Heart right ventricle (tissue), 16 donors: ENCODE results near the gene GAN. TPM values are rescaled to one million over a fixed set of nuclear protein-coding genes. Genes with fewer than 3 reads are reported as not detected.
A peak's percentile ranks its signal among the peaks of the same experiment; 100 is the strongest.

Experiments used
- ATAC-seq, 8 donors: fragments of 200-7000 bp; cut with Tn5 transposase; one replicate each; pipeline ENCODE4 v1.9.1; 2020; ENCODE audit warnings: mild to moderate bottlenecking in 8 of 8, moderate library complexity in 8 of 8, moderate number of reproducible peaks in 1 of 8
- DNase-seq, 2 donors: peaks; one replicate each; pipeline ENCODE4 v3.0.0-alpha.2; 2020
- H3K27ac ChIP-seq, 10 donors: fragments of 200-600 bp; sonication (generic) in 2 of 10; one replicate each; pipeline versions ENCODE4 v1.5.0 to v1.8.0; 2020 to 2022; ENCODE audit warnings: mild to moderate bottlenecking in 3 of 10
- H3K27me3 ChIP-seq, 7 donors: fragments of 200-600 bp; one replicate each; pipeline ENCODE4 v1.8.0; 2021 to 2022; ENCODE audit warnings: mild to moderate bottlenecking in 2 of 7
- H3K36me3 ChIP-seq, 9 donors: fragments of 200-600 bp; sonication (generic) in 1 of 9; one replicate each; pipeline versions ENCODE4 v1.5.0 to v1.8.0; 2020 to 2022; ENCODE audit warnings: mild to moderate bottlenecking in 2 of 9
- H3K4me1 ChIP-seq, 9 donors: fragments of 200-600 bp; sonication (generic) in 1 of 9; one replicate each; pipeline versions ENCODE4 v1.5.0 to v1.8.0; 2020 to 2022; ENCODE audit warnings: mild to moderate bottlenecking in 4 of 9
- H3K4me3 ChIP-seq, 10 donors: fragments of 200-600 bp; sonication (generic) in 2 of 10; one replicate each; pipeline versions ENCODE4 v1.5.0 to v1.8.0; 2020 to 2022; ENCODE audit warnings: mild to moderate bottlenecking in 7 of 10, moderate library complexity in 2 of 10
- H3K9me3 ChIP-seq, 11 donors: fragments of 200-600 bp in 10 of 11; sonication (generic) in 2 of 11; one replicate each; pipeline versions ENCODE4 v1.5.0 to v1.8.0; 2013 to 2022; ENCODE audit warnings: mild to moderate bottlenecking in 2 of 11, control low read depth in 1 of 11, moderate library complexity in 1 of 11
- CTCF ChIP-seq, 9 donors: fragments of 200-600 bp; sonication (generic) in 2 of 9; IDR thresholded peaks; one replicate each; pipeline versions ENCODE4 v1.5.0 to v1.8.0; 2021 to 2022; ENCODE audit warnings: antibody characterized with exemption in 9 of 9, mild to moderate bottlenecking in 5 of 9, moderate library complexity in 1 of 9
- WGBS, 2 donors: extraction: QIAGEN DNeasy Blood & Tissue Kit; methylation state at CpG; one replicate each; pipeline ENCODE4 v1.1.7; 2013; ENCODE audit warnings: inconsistent platforms in 1 of 2; 5-methylcytosine and 5-hydroxymethylcytosine counted together
- intact Hi-C, 10 donors: fragments of 100-400 bp; cut with DNase I; formaldehyde crosslinking; loops; one replicate each; pipeline versions ENCODE4 v1.11.1 to v1.14.2; 2022
- polyA plus RNA-seq, 2 donors: library from polyadenylated mRNA; stranded (reverse); fragments of 200-250 nt; gene quantifications; one replicate each; pipeline ENCODE4 v1.2.3, GENCODE V29; 2013
- total RNA-seq, 10 donors: library from RNA; stranded (reverse); fragmentation: NEBNext Ultra II Directional in 3 of 10; extraction: Animal tissue kit (Norgen Biotek cat#: 25700) in 3 of 10; gene quantifications; one replicate each; pipeline versions ENCODE4 v1.2.1 to v1.2.4, GENCODE V29; 2021 to 2023
- donor health status: Arrhythmogenic right ventricular cardiomyopathy.
- donor health status: ischemic (EF 13 %, LVEDD 7.1; RV severe dilation, severe dysfunction).
- donor health status: healthy with polysubstance abuse.
- donor health status: DM: no; HTN: yes; CAD: no.
- donor health status: DM: no; HTN: no; CAD: no.
- donor health status: ischemic (EF 25% LVEDD 6.9; RV normal size, moderate dysfunction).
- donor health status: ischemic (EF 25% LVEDD 5.7; RV mildly dilated, moderate dysfunction).
- donor health status: healthy.
- donor health status: DM: yes; HTN: yes; CAD: no.
- donor health status: Ischemic cardiomyopathy.
- donor health status: ischemic (EF 35%, LVEDD 5.7; RV mildly dilated, moderate dysfunction).
- donor health status: nonischemic (EF 11% LVEDD 7.7; RV severe dilation, severe dysfunction).
- donor health status: DM: yes; HTN: yes; CAD: no.
- donor health status: PGD.
- donor health status: ischemic (EF 29% LVEDD 5.4; RV normal size, mild dysfunction).
- donor health status: nonischemic (EF 23%, LVEDD 6.1; RV moderate dilation, normal function).

The GAN gene
- total and polyA plus RNA-seq, 12 donors: 0.94 to 17.7 (median 12.2) TPM

- Histone ChIP-seq H3K27ac (no peak overlapping the region), H3K9me3 (peaks cover 0 to under 1% (median 0%) of the 10 kb centered on the region in 11 donors), H3K27me3 (no peaks in the 10 kb centered on the region), H3K4me3 (no peak overlapping the region), H3K4me1 (peaks cover 0 to 9% (median 0%) of the 10 kb centered on the region in 9 donors), H3K36me3 (no peaks in the 10 kb centered on the region)
- DNase-seq (no peak), ATAC-seq (no peak)
- TF ChIP-seq CTCF (IDR thresholded peaks at IDR 0.05): no peak
- intact Hi-C loops: loop anchor here in 1 of 10 donors (10.0 kb wide), 1 partner anchor 122 kb away; no protein-coding TSS in a partner anchor
- WGBS, 2 donors: 90 to 91% methylated on average over 5 of the region's 5 CpGs
These were observed 12.2 kb downstream of the GAN start for GRCh38 chr16:81327011-81327410.

GRCh38 chr16:81327447-81328196, 12.9 kb downstream of the GAN start:
- intact Hi-C loops: loop anchor here in 1 of 10 donors (10.0 kb wide), 1 partner anchor 123 kb away; no protein-coding TSS in a partner anchor
- no peak overlapping the region for H3K27ac ChIP-seq
- H3K4me3 ChIP-seq: no peak overlapping the region

GRCh38 chr16:81329947-81330346, 15.2 kb downstream of the GAN start:
- TF ChIP-seq CTCF (IDR thresholded peaks at IDR 0.05): no peak

More at GRCh38 chr16:81327447-81328196, 12.9 kb downstream of the GAN start:
- H3K9me3 ChIP-seq: peaks cover 0 to 5% (median 0%) of the 10 kb centered on the region in 11 donors
- no peaks in the 10 kb centered on the region for H3K27me3 ChIP-seq
- TF ChIP-seq CTCF (IDR thresholded peaks at IDR 0.05): no peak
- WGBS, 2 donors: 80 to 85% methylated on average over 8 of the region's 8 CpGs
- no peaks in the 10 kb centered on the region for H3K36me3 ChIP-seq
- no peak for ATAC-seq
- DNase-seq: no peak
- peaks cover 0 to 9% (median 0%) of the 10 kb centered on the region in 9 donors for H3K4me1 ChIP-seq

DNA sequence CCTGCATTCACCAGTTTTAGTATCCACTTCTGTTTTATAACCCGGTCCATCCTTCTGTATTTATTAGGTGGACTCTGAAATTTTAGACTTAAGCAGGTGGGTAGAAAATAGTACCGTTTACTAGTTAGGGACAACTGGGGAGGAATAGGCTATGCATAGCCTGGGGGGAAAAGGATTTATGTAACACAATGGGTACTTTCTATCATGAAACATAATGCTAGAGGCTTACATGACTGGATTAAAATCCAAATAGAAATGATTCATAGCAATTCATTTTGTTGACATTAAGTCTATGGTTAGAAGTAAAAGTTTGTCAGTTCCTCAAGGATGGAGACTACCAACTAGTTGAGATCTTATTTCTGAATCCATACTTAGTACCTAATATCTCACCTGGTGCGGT, 18.6 kb downstream of the GAN start:
- no peaks in the 10 kb centered on the region for H3K36me3 ChIP-seq
- TF ChIP-seq CTCF (IDR thresholded peaks at IDR 0.05): no peak
- H3K9me3 ChIP-seq: peaks cover 0 to 8% (median 0%) of the 10 kb centered on the region in 11 donors
- ATAC-seq (no peak), DNase-seq (no peak)
- peaks cover 0 to 9% (median 0%) of the 10 kb centered on the region in 9 donors for H3K4me1 ChIP-seq
- no peaks in the 10 kb centered on the region for H3K27me3 ChIP-seq
- no peak overlapping the region for H3K4me3 ChIP-seq
- intact Hi-C loops: loop anchor here in 1 of 10 donors (10.0 kb wide), 1 partner anchor 129 kb away; no protein-coding TSS in a partner anchor
- WGBS, 2 donors: 96 to 97% methylated on average over 3 of the region's 3 CpGs
- no peak overlapping the region for H3K27ac ChIP-seq

More at GRCh38 chr16:81329947-81330346, 15.2 kb downstream of the GAN start:
- WGBS, 2 donors: 50 to 51% methylated on average over 5 of the region's 5 CpGs
- H3K9me3 ChIP-seq: peaks cover 0 to 8% (median 0%) of the 10 kb centered on the region in 11 donors
- peaks cover 0 to 9% (median 0%) of the 10 kb centered on the region in 9 donors for H3K4me1 ChIP-seq
- H3K27ac ChIP-seq: no peak overlapping the region
- DNase-seq: no peak
- no peaks in the 10 kb centered on the region for H3K36me3 ChIP-seq
- peak in 4 of 8 donors; percentile 46 to 68 (median 54) for ATAC-seq
- intact Hi-C loops: loop anchor here in 2 of 10 donors (10.0 kb wide), 1 partner anchor 125 kb away; no protein-coding TSS in a partner anchor
- H3K27me3 ChIP-seq: no peaks in the 10 kb centered on the region
- H3K4me3 ChIP-seq: no peak overlapping the region
